NK-92 (cell line): Measurements from ENCODE around the gene AP5S1.
"Not testable (repeated sequence)": the region's sequence is repeated elsewhere in the genome, so short reads cannot be mapped to it uniquely, and the experiment has no call there.

Source experiments
- DNase-seq: peaks from one replicate; lab custom pipeline; 2025; ENCODE audit not compliant: unreplicated experiment; lab: John Stamatoyannopoulos, UW

The AP5S1 gene

GRCh38 chr20:3811467-3812258 is 8.7 kb upstream of the AP5S1 start:
- DNase-seq: no peak

GRCh38 chr20:3812259-3812681 is 8.1 kb upstream of the AP5S1 start:
- DNase-seq: no peak

GRCh38 chr20:3812975-3813847 is 7.1 kb upstream of the AP5S1 start:
- DNase-seq: no peak

- DNase-seq: no peak
These were observed 6.3 kb upstream of the AP5S1 start for GRCh38 chr20:3813848-3814581.

- DNase-seq: no peak
These were observed 5.3 kb upstream of the AP5S1 start for GRCh38 chr20:3814928-3815495.

GRCh38 chr20:3815703-3816315 is 4.5 kb upstream of the AP5S1 start:
- no peak for DNase-seq

- DNase-seq: no peak
These were observed 1.9 kb upstream of the AP5S1 start for GRCh38 chr20:3818155-3819151.

- no peak for DNase-seq
These were observed 818 bp upstream of the AP5S1 start for GRCh38 chr20:3819411-3820047.

- DNase-seq: no peak
These were observed 767 bp downstream of the AP5S1 start for GRCh38 chr20:3820901-3821727.

- DNase-seq: no peak
These were observed 1.6 kb downstream of the AP5S1 start for GRCh38 chr20:3821996-3822395.

- DNase-seq: no peak
These were observed 3.5 kb downstream of the AP5S1 start for GRCh38 chr20:3823881-3824280.

- DNase-seq: no peak
These were observed 5.2 kb downstream of the AP5S1 start for GRCh38 chr20:3825526-3825925.

- no peak for DNase-seq
These were observed 6.1 kb downstream of the AP5S1 start for GRCh38 chr20:3826420-3826819.

GRCh38 chr20:3828798-3829197 is 8.5 kb downstream of the AP5S1 start:
- DNase-seq: no peak

- not testable (repeated sequence) for DNase-seq
These were observed 9.5 kb downstream of the AP5S1 start for GRCh38 chr20:3829891-3830290.

- DNase-seq: no peak
These were observed 15.8 kb downstream of the AP5S1 start for GRCh38 chr20:3836132-3836531.

- no peak for DNase-seq
These were observed 19.0 kb downstream of the AP5S1 start for GRCh38 chr20:3839328-3839727.

GRCh38 chr20:3840201-3840600 is 19.9 kb downstream of the AP5S1 start:
- DNase-seq: not testable (repeated sequence)
